Heart left ventricle (tissue), 13 donors: ENCODE results near the gene RPRD1A.

Source experiments
- POLR2A ChIP-seq, 2 donors: fragments of 450-650 bp; IDR thresholded peaks; one replicate each; pipeline ENCODE4 v1.6.1; 2017; ENCODE audit warnings: antibody characterized with exemption in 2 of 2, mild to moderate bottlenecking in 2 of 2, moderate library complexity in 2 of 2
- TF ChIP-seq, protein P1 (sequence below), 12 donors: fragments of 200-600 bp; sonication (generic) in 4 of 12; IDR thresholded peaks; one replicate each; pipeline versions ENCODE4 v1.5.0 to v1.8.0; 2018 to 2022; ENCODE audit warnings: antibody characterized with exemption in 12 of 12, mild to moderate bottlenecking in 5 of 12
- donor health status: ischemic (EF 13 %, LVEDD 7.1; RV severe dilation, severe dysfunction).
- donor health status: DM: no; HTN: yes; CAD: no.
- donor health status: DM: no; HTN: no; CAD: no.
- donor health status: ischemic (EF 25% LVEDD 6.9; RV normal size, moderate dysfunction).
- donor health status: ischemic (EF 25% LVEDD 5.7; RV mildly dilated, moderate dysfunction).
- donor health status: ischemic (EF 35%, LVEDD 5.7; RV mildly dilated, moderate dysfunction).
- donor health status: nonischemic (EF 11% LVEDD 7.7; RV severe dilation, severe dysfunction).
- donor health status: DM: yes; HTN: yes; CAD: no.
- donor health status: PGD.
- donor health status: ischemic (EF 29% LVEDD 5.4; RV normal size, mild dysfunction).
- donor health status: nonischemic (EF 23%, LVEDD 6.1; RV moderate dilation, normal function).

DNA sequence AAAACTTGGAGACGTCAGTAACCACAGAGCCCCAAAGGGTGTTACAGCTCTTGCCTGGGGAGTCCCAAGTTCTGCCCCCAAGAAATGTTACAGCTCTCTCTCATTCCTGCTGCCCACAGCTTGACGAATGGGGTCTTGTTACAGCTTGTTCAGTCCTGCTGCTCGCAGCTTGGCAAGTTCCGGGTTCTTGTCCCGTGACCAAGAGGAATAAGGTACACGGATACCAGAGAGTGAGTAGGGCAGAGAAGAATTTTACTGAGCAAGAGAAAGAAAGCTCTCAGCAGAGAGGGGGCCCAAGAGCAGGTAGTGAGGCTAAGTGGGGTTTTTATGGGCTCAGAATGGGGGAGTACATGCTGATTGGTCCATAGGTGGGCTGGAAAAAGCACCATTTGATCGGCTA lies 34.6 kb upstream of the RPRD1A start:
- TF ChIP-seq, protein P1, sequence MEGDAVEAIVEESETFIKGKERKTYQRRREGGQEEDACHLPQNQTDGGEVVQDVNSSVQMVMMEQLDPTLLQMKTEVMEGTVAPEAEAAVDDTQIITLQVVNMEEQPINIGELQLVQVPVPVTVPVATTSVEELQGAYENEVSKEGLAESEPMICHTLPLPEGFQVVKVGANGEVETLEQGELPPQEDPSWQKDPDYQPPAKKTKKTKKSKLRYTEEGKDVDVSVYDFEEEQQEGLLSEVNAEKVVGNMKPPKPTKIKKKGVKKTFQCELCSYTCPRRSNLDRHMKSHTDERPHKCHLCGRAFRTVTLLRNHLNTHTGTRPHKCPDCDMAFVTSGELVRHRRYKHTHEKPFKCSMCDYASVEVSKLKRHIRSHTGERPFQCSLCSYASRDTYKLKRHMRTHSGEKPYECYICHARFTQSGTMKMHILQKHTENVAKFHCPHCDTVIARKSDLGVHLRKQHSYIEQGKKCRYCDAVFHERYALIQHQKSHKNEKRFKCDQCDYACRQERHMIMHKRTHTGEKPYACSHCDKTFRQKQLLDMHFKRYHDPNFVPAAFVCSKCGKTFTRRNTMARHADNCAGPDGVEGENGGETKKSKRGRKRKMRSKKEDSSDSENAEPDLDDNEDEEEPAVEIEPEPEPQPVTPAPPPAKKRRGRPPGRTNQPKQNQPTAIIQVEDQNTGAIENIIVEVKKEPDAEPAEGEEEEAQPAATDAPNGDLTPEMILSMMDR (IDR thresholded peaks at IDR 0.05), result no peak
- TF ChIP-seq POLR2A (IDR thresholded peaks at IDR 0.05), result no peak
